ENCODE measurements around the gene ACSF2. TPM values are rescaled to one million over a fixed set of nuclear protein-coding genes. Genes with fewer than 3 reads are reported as not detected.
"Not testable (repeated sequence)": the region's sequence is repeated elsewhere in the genome, so short reads cannot be mapped to it uniquely, and the experiment has no call there.

Gene ACSF2
- total RNA-seq, 2 donors from 2014 or later = 12.4 to 13.6 TPM

GRCh38 chr17:50424246-50424995 is 1.6 kb upstream of the ACSF2 start:
- Mint-ChIP-seq H3K4me1 (peaks cover 14% of the 10 kb centered on the region), H3K27ac (no peak overlapping the region), H3K36me3 (ENCODE audit: low read depth) (no peaks in the 10 kb centered on the region), H3K4me3 (no peak overlapping the region), H3K9me3 (no peaks in the 10 kb centered on the region), H3K27me3 (no peaks in the 10 kb centered on the region)
- ATAC-seq (replicated peaks) = no peak

GRCh38 chr17:50424996-50425681 is 879 bp upstream of the ACSF2 start:
- H3K4me3 Mint-ChIP-seq = peak overlapping the region; percentile 84
- no peak for ATAC-seq (replicated peaks)
- no peaks in the 10 kb centered on the region for H3K36me3 Mint-ChIP-seq (ENCODE audit: low read depth)
- no peaks in the 10 kb centered on the region for H3K9me3 Mint-ChIP-seq
- H3K27ac Mint-ChIP-seq = peak overlapping the region; percentile 79
- peaks cover 13% of the 10 kb centered on the region for H3K4me1 Mint-ChIP-seq
- H3K27me3 Mint-ChIP-seq = no peaks in the 10 kb centered on the region

- H3K27me3 Mint-ChIP-seq = no peaks in the 10 kb centered on the region
- no peaks in the 10 kb centered on the region for H3K9me3 Mint-ChIP-seq
- H3K4me1 Mint-ChIP-seq = peaks cover 13% of the 10 kb centered on the region
- H3K27ac Mint-ChIP-seq = peak overlapping the region; percentile 73
- no peaks in the 10 kb centered on the region for H3K36me3 Mint-ChIP-seq (ENCODE audit: low read depth)
- peak overlapping the region; percentile 84 for H3K4me3 Mint-ChIP-seq
- ATAC-seq (replicated peaks) = peak; percentile 8
Observed at GRCh38 chr17:50426472-50426782, 409 bp downstream of the ACSF2 start.

GRCh38 chr17:50426814-50427787 is 1.1 kb downstream of the ACSF2 start:
- Mint-ChIP-seq H3K4me1 (peaks cover 8% of the 10 kb centered on the region), H3K9me3 (no peaks in the 10 kb centered on the region), H3K36me3 (ENCODE audit: low read depth) (no peaks in the 10 kb centered on the region), H3K27me3 (no peaks in the 10 kb centered on the region), H3K4me3 (peak overlapping the region; percentile 84), H3K27ac (peak overlapping the region; percentile 73)
- peak; percentile 11 for ATAC-seq (replicated peaks)

- not testable (repeated sequence) for H3K36me3 Mint-ChIP-seq (ENCODE audit: low read depth); H3K9me3 Mint-ChIP-seq; H3K27me3 Mint-ChIP-seq; H3K4me1 Mint-ChIP-seq; ATAC-seq (replicated peaks)
- H3K4me3 Mint-ChIP-seq = peak overlapping the region; percentile 84
- peak overlapping the region; percentile 38 for H3K27ac Mint-ChIP-seq
Observed at GRCh38 chr17:50428126-50428525, 2.1 kb downstream of the ACSF2 start.

GRCh38 chr17:50428831-50429424 is 2.9 kb downstream of the ACSF2 start:
- H3K4me3 Mint-ChIP-seq = no peak overlapping the region
- no peak for ATAC-seq (replicated peaks)
- no peak overlapping the region for H3K27ac Mint-ChIP-seq
- no peaks in the 10 kb centered on the region for H3K9me3 Mint-ChIP-seq
- no peaks in the 10 kb centered on the region for H3K27me3 Mint-ChIP-seq
- H3K4me1 Mint-ChIP-seq = peaks cover 8% of the 10 kb centered on the region
- no peaks in the 10 kb centered on the region for H3K36me3 Mint-ChIP-seq (ENCODE audit: low read depth)

GRCh38 chr17:50429793-50430192 is 3.8 kb downstream of the ACSF2 start:
- Mint-ChIP-seq H3K36me3 (ENCODE audit: low read depth) (no peaks in the 10 kb centered on the region), H3K9me3 (no peaks in the 10 kb centered on the region), H3K27me3 (no peaks in the 10 kb centered on the region), H3K4me3 (no peak overlapping the region), H3K27ac (no peak overlapping the region), H3K4me1 (peaks cover 8% of the 10 kb centered on the region)
- ATAC-seq (replicated peaks) = no peak

GRCh38 chr17:50430821-50431618 is 5.0 kb downstream of the ACSF2 start:
- Mint-ChIP-seq H3K4me3 (no peak overlapping the region), H3K27me3 (no peaks in the 10 kb centered on the region), H3K9me3 (no peaks in the 10 kb centered on the region), H3K27ac (no peak overlapping the region), H3K4me1 (peaks cover 8% of the 10 kb centered on the region), H3K36me3 (ENCODE audit: low read depth) (no peaks in the 10 kb centered on the region)
- ATAC-seq (replicated peaks) = no peak

- Mint-ChIP-seq H3K9me3 (no peaks in the 10 kb centered on the region), H3K4me3 (no peak overlapping the region), H3K27me3 (no peaks in the 10 kb centered on the region), H3K36me3 (ENCODE audit: low read depth) (no peaks in the 10 kb centered on the region), H3K4me1 (peaks cover under 1% of the 10 kb centered on the region), H3K27ac (no peak overlapping the region)
- no peak for ATAC-seq (replicated peaks)
Observed at GRCh38 chr17:50432125-50432762, 6.2 kb downstream of the ACSF2 start.

GRCh38 chr17:50437409-50437808 is 11.4 kb downstream of the ACSF2 start:
- Mint-ChIP-seq H3K9me3 (no peaks in the 10 kb centered on the region), H3K36me3 (ENCODE audit: low read depth) (no peaks in the 10 kb centered on the region), H3K4me1 (no peaks in the 10 kb centered on the region), H3K4me3 (no peak overlapping the region), H3K27ac (no peak overlapping the region), H3K27me3 (no peaks in the 10 kb centered on the region)
- no peak for ATAC-seq (replicated peaks)

GRCh38 chr17:50439008-50439407 is 13.0 kb downstream of the ACSF2 start:
- Mint-ChIP-seq H3K27me3 (no peaks in the 10 kb centered on the region), H3K36me3 (ENCODE audit: low read depth) (no peaks in the 10 kb centered on the region), H3K9me3 (no peaks in the 10 kb centered on the region), H3K4me3 (no peak overlapping the region), H3K4me1 (no peaks in the 10 kb centered on the region), H3K27ac (no peak overlapping the region)
- no peak for ATAC-seq (replicated peaks)

- H3K36me3 Mint-ChIP-seq (ENCODE audit: low read depth) = no peaks in the 10 kb centered on the region
- H3K27ac Mint-ChIP-seq = no peak overlapping the region
- no peaks in the 10 kb centered on the region for H3K4me1 Mint-ChIP-seq
- H3K9me3 Mint-ChIP-seq = no peaks in the 10 kb centered on the region
- no peak overlapping the region for H3K4me3 Mint-ChIP-seq
- ATAC-seq (replicated peaks) = no peak
- H3K27me3 Mint-ChIP-seq = no peaks in the 10 kb centered on the region
Observed at GRCh38 chr17:50440172-50440837, 14.3 kb downstream of the ACSF2 start.
